ENCODE data around the gene ARFGEF3.

- no peak for TF ChIP-seq CTCF (IDR thresholded peaks at IDR 0.05)
- no peak for TF ChIP-seq EZH2 (IDR thresholded peaks at IDR 0.05; ENCODE audit: borderline replicate concordance, insufficient read depth, low read depth, low read length, poor library complexity, severe bottlenecking)
Measured at GRCh38 chr6:138272533-138273315, 111.0 kb downstream of the ARFGEF3 start.
